Adrenal gland (tissue), 5 donors: ENCODE measurements around the gene MRPL24.
A peak's percentile ranks its signal among the peaks of the same experiment; 100 is the strongest.

Experiments used
- POLR2A ChIP-seq, 2 donors: fragments of 450-650 bp; IDR thresholded peaks; one replicate each; pipeline ENCODE4 v1.6.1; 2017; ENCODE audit warnings: antibody characterized with exemption in 2 of 2, mild to moderate bottlenecking in 2 of 2, moderate library complexity in 1 of 2
- TF ChIP-seq, protein P1 (sequence below), 6 experiments: fragments of 450-650 bp in 4 of 6; fragments of 200-600 bp in 2 of 6; sonication (generic) in 1 of 6; IDR thresholded peaks; 1 replicate in 5 of 6; 2 replicates in 1 of 6; pipeline versions ENCODE4 v1.5.1 to v1.8.0; 2016 to 2021; ENCODE audit warnings: antibody characterized with exemption in 6 of 6, mild to moderate bottlenecking in 2 of 6, moderate library complexity in 1 of 6
- donor health status: DM: no; HTN: no; CAD: no.

DNA sequence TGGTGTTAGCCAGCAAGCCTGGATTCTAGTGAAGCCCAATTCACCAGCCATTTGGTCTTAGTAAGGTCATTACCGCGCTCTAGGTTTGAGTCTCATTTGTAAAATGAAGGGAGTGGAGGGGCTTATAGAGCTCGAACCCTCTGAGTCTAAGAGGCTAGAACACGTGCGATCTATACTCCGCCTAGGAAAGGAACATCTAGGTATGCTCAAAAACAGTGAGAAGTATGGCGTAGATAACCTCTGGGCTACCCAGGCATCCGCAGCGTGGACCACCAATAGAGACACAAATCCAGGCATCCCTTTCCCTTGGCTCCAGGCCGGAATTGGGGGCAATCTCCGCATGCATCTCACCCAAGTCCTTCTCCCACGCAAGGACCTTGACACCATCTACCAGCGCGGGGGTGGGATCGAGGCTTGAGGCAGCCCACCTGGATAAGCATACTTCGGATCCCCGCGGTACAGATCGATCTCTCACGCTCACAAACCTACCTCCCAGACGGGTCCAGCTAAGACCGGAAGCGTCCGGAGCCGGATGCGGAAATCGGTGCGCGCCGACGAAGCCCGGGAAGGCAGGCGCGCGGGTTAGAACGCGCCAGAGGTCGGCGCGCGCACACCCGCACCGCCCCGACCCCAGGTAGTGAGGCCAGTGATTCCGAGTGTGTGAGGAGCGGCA is 12.8 kb downstream of the MRPL24 start, which contains the start of gene METTL25B:
- TF ChIP-seq POLR2A (IDR thresholded peaks at IDR 0.05), result peak in 1 of 2 donors; percentile 14
- TF ChIP-seq, protein P1, sequence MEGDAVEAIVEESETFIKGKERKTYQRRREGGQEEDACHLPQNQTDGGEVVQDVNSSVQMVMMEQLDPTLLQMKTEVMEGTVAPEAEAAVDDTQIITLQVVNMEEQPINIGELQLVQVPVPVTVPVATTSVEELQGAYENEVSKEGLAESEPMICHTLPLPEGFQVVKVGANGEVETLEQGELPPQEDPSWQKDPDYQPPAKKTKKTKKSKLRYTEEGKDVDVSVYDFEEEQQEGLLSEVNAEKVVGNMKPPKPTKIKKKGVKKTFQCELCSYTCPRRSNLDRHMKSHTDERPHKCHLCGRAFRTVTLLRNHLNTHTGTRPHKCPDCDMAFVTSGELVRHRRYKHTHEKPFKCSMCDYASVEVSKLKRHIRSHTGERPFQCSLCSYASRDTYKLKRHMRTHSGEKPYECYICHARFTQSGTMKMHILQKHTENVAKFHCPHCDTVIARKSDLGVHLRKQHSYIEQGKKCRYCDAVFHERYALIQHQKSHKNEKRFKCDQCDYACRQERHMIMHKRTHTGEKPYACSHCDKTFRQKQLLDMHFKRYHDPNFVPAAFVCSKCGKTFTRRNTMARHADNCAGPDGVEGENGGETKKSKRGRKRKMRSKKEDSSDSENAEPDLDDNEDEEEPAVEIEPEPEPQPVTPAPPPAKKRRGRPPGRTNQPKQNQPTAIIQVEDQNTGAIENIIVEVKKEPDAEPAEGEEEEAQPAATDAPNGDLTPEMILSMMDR (IDR thresholded peaks at IDR 0.05), result no peak
